HepG2 (cell line): ENCODE data around the gene MACROD2. TPM values are rescaled to one million over a fixed set of nuclear protein-coding genes. Genes with fewer than 3 reads are reported as not detected.

ENCODE experiments used
- ATAC-seq: fragments of 200-7000 bp; cut with Tn5 transposase; 3 replicates; pipeline ENCODE4 v1.9.1; 2020; ENCODE audit warnings: mild to moderate bottlenecking, moderate library complexity
- BruUV-seq: library from RNA; stranded (reverse); fragments of 400-500 nt; replicated peaks from 2 replicates; lab custom pipeline; 2021; lab: Mats Ljungman, UMichigan
- CTCF ChIA-PET: fragments of 300-600 bp; formaldehyde crosslinking; extraction: SDS; loops from one replicate; lab custom pipeline; 2021; ENCODE audit warnings: low total read pairs, inconsistent platforms, low intra/inter-chr PET ratio; lab: Yijun Ruan, JAX
- POLR2A ChIA-PET: fragments of 350-600 bp; sonication (Branson Sonifier 250); formaldehyde crosslinking; loops from one replicate; lab custom pipeline; 2020; ENCODE audit warnings: antibody characterized with exemption, inconsistent platforms; lab: Yijun Ruan, JAX
- DNase-seq: peaks from one replicate; pipeline ENCODE4 v3.0.0-alpha.2; 2015; ENCODE audit warnings: low spot score
- FAIRE-seq: peaks from 3 replicates; lab custom pipeline; 2011; peaks lifted over from hg19 to GRCh38; lab: Jason Lieb, UNC
- H2AFZ ChIP-seq: one replicate; pipeline ENCODE4 v1.6.1; 2011; ENCODE audit warnings: low read length, inconsistent platforms
- H3K27ac ChIP-seq: fragments of 300-600 bp; 3 replicates; pipeline ENCODE4 v1.8.0; 2011; ENCODE audit warnings: mixed run types, mild to moderate bottlenecking, mixed read lengths, low read length, inconsistent platforms; ENCODE audit not compliant: insufficient read depth; ENCODE audit errors: extremely low read length
- H3K27me3 ChIP-seq, 2 experiments: fragments of 200-600 bp in 1 of 2; 2 replicates in 1 of 2; 3 replicates in 1 of 2; pipeline versions ENCODE4 v1.6.0 to v1.8.0; 2011; ENCODE audit warnings: low read length in 2 of 2, mild to moderate bottlenecking in 2 of 2, moderate library complexity in 2 of 2, inconsistent platforms in 1 of 2; ENCODE audit not compliant: insufficient read depth in 2 of 2, control insufficient read depth in 1 of 2
- H3K36me3 ChIP-seq, 2 experiments: fragments of 200-600 bp in 1 of 2; replicated peaks in 1 of 2; 2 replicates in 1 of 2; 3 replicates in 1 of 2; pipeline versions ENCODE4 v1.5.1 to v1.8.0; 2011; ENCODE audit warnings: low read length in 2 of 2, inconsistent platforms in 1 of 2; ENCODE audit not compliant: insufficient read depth in 2 of 2, control insufficient read depth in 1 of 2
- H3K4me1 ChIP-seq: 2 replicates; pipeline ENCODE4 v1.5.1; 2012; ENCODE audit warnings: low read length, inconsistent platforms; ENCODE audit not compliant: insufficient read depth
- H3K4me2 ChIP-seq: 2 replicates; pipeline ENCODE4 v1.6.0; 2011; ENCODE audit warnings: low read depth, low read length, inconsistent platforms
- H3K4me3 ChIP-seq, 3 experiments: fragments of 200-600 bp in 1 of 3; sonication (generic), shearing (Covaris generic) in 1 of 3; replicated peaks in 1 of 3; 2 replicates each; pipeline ENCODE4 v1.5.1; 2011 to 2016; ENCODE audit warnings: low read length in 3 of 3, inconsistent platforms in 2 of 3, low read depth in 2 of 3, mild to moderate bottlenecking in 2 of 3, control low read depth in 1 of 3, mixed read lengths in 1 of 3; ENCODE audit not compliant: insufficient read depth in 1 of 3
- H3K79me2 ChIP-seq: one replicate; pipeline ENCODE4 v1.6.1; 2011; ENCODE audit warnings: low read length, inconsistent platforms; ENCODE audit not compliant: insufficient read depth
- H3K9ac ChIP-seq: 2 replicates; pipeline ENCODE4 v1.6.0; 2011; ENCODE audit warnings: mild to moderate bottlenecking, low read depth, low read length, inconsistent platforms; ENCODE audit not compliant: insufficient read depth
- H3K9me3 ChIP-seq: 2 replicates; pipeline ENCODE4 v1.5.1; 2012; ENCODE audit warnings: mild to moderate bottlenecking, low read length
- H4K20me1 ChIP-seq: 2 replicates; pipeline ENCODE4 v1.6.0; 2011; ENCODE audit warnings: inconsistent platforms, mild to moderate bottlenecking, low read length, moderate library complexity; ENCODE audit not compliant: insufficient read depth
- ATF1 ChIP-seq: IDR thresholded peaks from 2 replicates; pipeline ENCODE4 v1.6.1; 2016; ENCODE audit warnings: mild to moderate bottlenecking, control low read depth
- HOMEZ ChIP-seq: IDR thresholded peaks from 2 replicates; pipeline ENCODE4 v1.6.1; 2016; ENCODE audit warnings: low read depth
- MED1 ChIP-seq: sonication (generic); formaldehyde crosslinking; IDR thresholded peaks from 2 replicates; pipeline ENCODE4 v1.4.0; 2020; ENCODE audit warnings: missing genetic modification reagents
- MLXIP ChIP-seq: sonication (generic); formaldehyde crosslinking; IDR thresholded peaks from 2 replicates; pipeline ENCODE4 v1.9.0; 2021; ENCODE audit warnings: missing genetic modification reagents, borderline replicate concordance
- NCOA2 ChIP-seq: sonication (generic); formaldehyde crosslinking; IDR thresholded peaks from 2 replicates; pipeline ENCODE4 v1.8.0; 2022; ENCODE audit warnings: inconsistent platforms
- NPAS2 ChIP-seq: sonication (generic); formaldehyde crosslinking; IDR thresholded peaks from 2 replicates; pipeline ENCODE4 v1.8.0; 2022; ENCODE audit warnings: mild to moderate bottlenecking, missing genetic modification reagents, borderline replicate concordance
- PCBP2 ChIP-seq: fragments of 200-400 bp; formaldehyde crosslinking; optimal IDR thresholded peaks from 2 replicates; pipeline ENCODE3; 2018; ENCODE audit warnings: low read length, low read depth; ENCODE audit not compliant: poor library complexity, severe bottlenecking
- POLR2AphosphoS5 ChIP-seq: IDR thresholded peaks from 2 replicates; pipeline ENCODE4 v1.6.1; 2012; ENCODE audit warnings: low read depth, low read length
- SMAD9 ChIP-seq: sonication (generic); formaldehyde crosslinking; IDR thresholded peaks from 2 replicates; pipeline ENCODE4 v1.5.1; 2020; ENCODE audit warnings: mild to moderate bottlenecking, missing genetic modification reagents
- ZBTB34 ChIP-seq: sonication (generic); formaldehyde crosslinking; IDR thresholded peaks from 2 replicates; pipeline ENCODE4 v1.8.0; 2022; ENCODE audit warnings: mild to moderate bottlenecking, missing genetic modification reagents
- ZNF232 ChIP-seq: sonication (generic); formaldehyde crosslinking; IDR thresholded peaks from 2 replicates; pipeline ENCODE4 v1.4.0; 2020; ENCODE audit warnings: missing genetic modification reagents, borderline replicate concordance
- ZNF264 ChIP-seq: sonication (generic); formaldehyde crosslinking; IDR thresholded peaks from 2 replicates; pipeline ENCODE4 v1.4.0; 2020; ENCODE audit warnings: missing genetic modification reagents
- ZNF512B ChIP-seq: sonication (generic); formaldehyde crosslinking; IDR thresholded peaks from 2 replicates; pipeline ENCODE4 v1.5.1; 2020; ENCODE audit warnings: missing genetic modification reagents, mild to moderate bottlenecking, borderline replicate concordance
- WGBS: methylation state at CpG from one replicate; pipeline ENCODE4 v1.1.6; 2017; ENCODE audit warnings: low lambda C conversion rate; 5-methylcytosine and 5-hydroxymethylcytosine counted together
- in situ Hi-C: cut with HindIII; loops from 2 replicates; pipeline ENCODE4 v1.10.0; 2017; ENCODE audit warnings: low pct_unique_long_range_greater_than_20kb; ENCODE audit not compliant: extremely low pct_ligation_motif_present
- intact Hi-C: fragments of 100-400 bp; cut with micrococcal nuclease; formaldehyde crosslinking; loops from one replicate; pipeline ENCODE4 v1.10.0; 2022; ENCODE audit not compliant: unreplicated experiment
- polyA plus RNA-seq, 8 experiments: library from polyadenylated mRNA; depleted of rRNA in 3 of 8; stranded (reverse) in 7 of 8; unstranded in 1 of 8; fragments of >200 nt; fragmentation: Illumina TruSeq in 4 of 8; extraction: Trizol in 4 of 8; gene quantifications; 2 replicates each; pipeline versions ENCODE4 v1.2.1 to v1.2.3, GENCODE V29; 2011 to 2016; ENCODE audit warnings: low read depth in 4 of 8, missing spikeins in 1 of 8, mixed read lengths in 1 of 8; ENCODE audit not compliant: insufficient read depth in 1 of 8
- total RNA-seq, 5 experiments: library from RNA; depleted of rRNA; stranded (reverse); fragments of >200 nt; fragmentation: Illumina TruSeq; extraction: Trizol; gene quantifications; 2 replicates each; pipeline ENCODE4 v1.2.3, GENCODE V29; 2016; ENCODE audit warnings: low read depth in 1 of 5

The MACROD2 gene
- total and polyA plus RNA-seq, 2 of the 13 experiments (the other 11 are each of a cell fraction or from before 2014, with no cell fraction given), result 0.13 to 0.51 TPM

GRCh38 chr20:14992961-14993360 lies 997.6 kb downstream of the MACROD2 start:
- ChIA-PET CTCF (no interaction called here), POLR2A (interaction anchor here (2.3 to 5.1 kb wide), 3 partner anchors 8 to 68 kb away, joined by 7 to 41 read pairs (median 18); no protein-coding TSS in a partner anchor)
- ATAC-seq (no peak), FAIRE-seq (no peak), DNase-seq (peak; percentile 37)
- Histone ChIP-seq H2AFZ (no peak overlapping the region), H3K9me3 (peaks cover 21% of the 10 kb centered on the region), H3K79me2 (no peaks in the 10 kb centered on the region), H3K9ac (no peak overlapping the region), H3K27me3 (no peaks in the 10 kb centered on the region), H3K4me1 (peaks cover 50% of the 10 kb centered on the region), H3K27ac (no peak overlapping the region), H3K4me3 (no peak overlapping the region), H3K36me3 (no peaks in the 10 kb centered on the region), H3K4me2 (no peak overlapping the region), H4K20me1 (no peaks in the 10 kb centered on the region)
- BruUV-seq, result no TSS peak
- intact Hi-C loops, result no loop called here
- 59% methylated on average over 2 of the region's 2 CpGs for WGBS
- in situ Hi-C loops, result no loop called here
- peak; percentile 29; the same call in 1 of the 2 replicates for TF ChIP-seq NCOA2 (CRISPR knock-in tag)
- TF ChIP-seq MED1 (CRISPR knock-in tag), result 0 out of 2 replicates have a peak, but pooled peaks have one; percentile 16
- 0 out of 2 replicates have a peak, but pooled peaks have one; percentile 42 for TF ChIP-seq MLXIP (CRISPR knock-in tag)
- TF ChIP-seq ZNF512B, result no peak
- no peak for TF ChIP-seq PCBP2
- TF ChIP-seq SMAD9, result no peak
- TF ChIP-seq HOMEZ (CRISPR knock-in tag), result 0 out of 2 replicates have a peak, but pooled peaks have one; percentile 23
- TF ChIP-seq ZNF232, result no peak
- TF ChIP-seq ZBTB34, result no peak
- no peak for TF ChIP-seq POLR2AphosphoS5
- 0 out of 2 replicates have a peak, but pooled peaks have one; percentile 28 for TF ChIP-seq ZNF264 (CRISPR knock-in tag)
- TF ChIP-seq ATF1, result 0 out of 2 replicates have a peak, but pooled peaks have one; percentile 25
- no peak for TF ChIP-seq NPAS2 (CRISPR knock-in tag)
